ENCODE data around the gene IZUMO4. TPM values are rescaled to one million over a fixed set of nuclear protein-coding genes. Genes with fewer than 3 reads are reported as not detected.

Gene IZUMO4
- total RNA-seq, 1 donor from 2014 or later: 10.6 TPM

GRCh38 chr19:2118438-2118837, 21.7 kb downstream of the IZUMO4 start:
- Mint-ChIP-seq H3K4me3 (ENCODE audit: unreplicated experiment) (no peak overlapping the region), H3K9me3 (ENCODE audit: unreplicated experiment) (peaks cover 3% of the 10 kb centered on the region), H3K4me1 (ENCODE audit: low read depth, unreplicated experiment) (no peaks in the 10 kb centered on the region), H3K36me3 (ENCODE audit: unreplicated experiment) (no peaks in the 10 kb centered on the region), H3K27me3 (ENCODE audit: unreplicated experiment) (no peaks in the 10 kb centered on the region), H3K27ac (ENCODE audit: unreplicated experiment) (no peak overlapping the region)
- DNase-seq: no peak
- no peak for TF ChIP-seq CTCF (IDR thresholded peaks at IDR 0.05; ENCODE audit: partially characterized antibody, unreplicated experiment)

GRCh38 chr19:2119921-2120785, 23.4 kb downstream of the IZUMO4 start:
- Mint-ChIP-seq H3K27ac (ENCODE audit: unreplicated experiment) (no peak overlapping the region), H3K4me3 (ENCODE audit: unreplicated experiment) (no peak overlapping the region), H3K9me3 (ENCODE audit: unreplicated experiment) (peaks cover 3% of the 10 kb centered on the region), H3K4me1 (ENCODE audit: low read depth, unreplicated experiment) (no peaks in the 10 kb centered on the region), H3K27me3 (ENCODE audit: unreplicated experiment) (no peaks in the 10 kb centered on the region), H3K36me3 (ENCODE audit: unreplicated experiment) (no peaks in the 10 kb centered on the region)
- TF ChIP-seq CTCF (IDR thresholded peaks at IDR 0.05; ENCODE audit: partially characterized antibody, unreplicated experiment): no peak
- no peak for DNase-seq

GRCh38 chr19:2120821-2121220, 24.1 kb downstream of the IZUMO4 start:
- no peak for TF ChIP-seq CTCF (IDR thresholded peaks at IDR 0.05; ENCODE audit: partially characterized antibody, unreplicated experiment)
- no peaks in the 10 kb centered on the region for H3K36me3 Mint-ChIP-seq (ENCODE audit: unreplicated experiment)
- H3K9me3 Mint-ChIP-seq (ENCODE audit: unreplicated experiment): peaks cover 3% of the 10 kb centered on the region
- no peak overlapping the region for H3K4me3 Mint-ChIP-seq (ENCODE audit: unreplicated experiment)
- DNase-seq: no peak
- no peaks in the 10 kb centered on the region for H3K27me3 Mint-ChIP-seq (ENCODE audit: unreplicated experiment)
- no peak overlapping the region for H3K27ac Mint-ChIP-seq (ENCODE audit: unreplicated experiment)
- H3K4me1 Mint-ChIP-seq (ENCODE audit: low read depth, unreplicated experiment): no peaks in the 10 kb centered on the region

- peaks cover 2% of the 10 kb centered on the region for H3K9me3 Mint-ChIP-seq (ENCODE audit: unreplicated experiment)
- TF ChIP-seq CTCF (IDR thresholded peaks at IDR 0.05; ENCODE audit: partially characterized antibody, unreplicated experiment): no peak
- H3K4me3 Mint-ChIP-seq (ENCODE audit: unreplicated experiment): no peak overlapping the region
- H3K27ac Mint-ChIP-seq (ENCODE audit: unreplicated experiment): no peak overlapping the region
- no peak for DNase-seq
- H3K4me1 Mint-ChIP-seq (ENCODE audit: low read depth, unreplicated experiment): no peaks in the 10 kb centered on the region
- no peaks in the 10 kb centered on the region for H3K27me3 Mint-ChIP-seq (ENCODE audit: unreplicated experiment)
- H3K36me3 Mint-ChIP-seq (ENCODE audit: unreplicated experiment): no peaks in the 10 kb centered on the region
These were observed 24.8 kb downstream of the IZUMO4 start for GRCh38 chr19:2121416-2122051.

GRCh38 chr19:2122251-2122650, 25.5 kb downstream of the IZUMO4 start:
- Mint-ChIP-seq H3K4me1 (ENCODE audit: low read depth, unreplicated experiment) (no peaks in the 10 kb centered on the region), H3K4me3 (ENCODE audit: unreplicated experiment) (no peak overlapping the region), H3K36me3 (ENCODE audit: unreplicated experiment) (no peaks in the 10 kb centered on the region), H3K27ac (ENCODE audit: unreplicated experiment) (no peak overlapping the region), H3K27me3 (ENCODE audit: unreplicated experiment) (no peaks in the 10 kb centered on the region), H3K9me3 (ENCODE audit: unreplicated experiment) (peaks cover 2% of the 10 kb centered on the region)
- no peak for TF ChIP-seq CTCF (IDR thresholded peaks at IDR 0.05; ENCODE audit: partially characterized antibody, unreplicated experiment)
- no peak for DNase-seq

Measured in glutamatergic neuron (in vitro differentiated cells).